ENCODE data around the gene DLEU7. TPM values are rescaled to one million over a fixed set of nuclear protein-coding genes. Genes with fewer than 3 reads are reported as not detected.

DLEU7 gene
- total RNA-seq (2014; rRNA removed; shearing (Covaris generic); ENCODE audit: low replicate concordance): not detected in 2 replicates

DNA sequence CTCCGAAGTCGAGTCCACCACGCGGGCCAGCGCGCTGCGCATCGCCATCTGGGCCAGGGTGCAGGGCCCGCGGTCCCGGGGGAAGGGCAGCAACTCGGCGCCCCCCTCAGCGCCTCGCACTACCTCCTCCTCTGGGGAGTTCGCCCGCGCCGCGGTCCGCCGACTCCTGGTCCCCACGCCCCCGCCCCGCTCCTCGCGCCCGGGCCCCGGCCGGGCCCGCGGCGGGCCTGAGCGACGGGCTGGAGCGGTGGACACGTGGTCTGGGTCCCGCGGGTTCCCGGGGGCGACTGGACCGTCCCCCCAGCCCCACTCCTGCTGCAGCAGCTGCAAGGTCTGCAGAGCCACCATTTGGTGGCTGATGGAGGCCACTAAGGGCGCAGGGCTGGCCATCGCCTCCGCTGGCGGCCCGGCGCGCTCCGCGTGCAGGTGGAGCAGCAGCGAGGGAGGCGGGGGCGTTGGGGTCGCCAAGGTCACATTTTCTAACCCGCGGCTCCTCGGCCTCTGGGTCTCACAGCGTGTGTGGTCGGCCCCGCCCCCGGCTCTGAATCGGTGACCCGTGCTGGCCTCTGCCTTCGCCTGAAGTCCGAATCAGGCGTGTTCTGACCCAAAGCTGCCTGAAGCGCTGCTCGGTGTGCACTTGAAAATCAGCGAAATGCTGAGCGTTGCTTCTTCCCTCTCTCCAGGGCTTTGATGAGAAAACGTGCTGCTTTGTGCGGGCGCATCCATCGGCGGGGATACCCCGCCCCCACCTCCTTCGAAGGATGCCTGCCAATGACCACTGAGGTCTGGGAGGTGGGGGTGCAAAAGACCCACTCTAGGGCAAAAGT lies at the start of gene DLEU7:
TSS of gene DLEU7 (minus strand) at position 436 of the 827 bp plus-strand sequence. CDS start at position 390, 46 bp downstream.
- H3K27me3 ChIP-seq (ENCODE audit: low read length): no peaks in the 10 kb centered on the region
- no peaks in the 10 kb centered on the region for H3K36me3 ChIP-seq (ENCODE audit: insufficient read depth, low read length)
- no peak for DNase-seq
- H3K9me2 ChIP-seq (replicated peaks; ENCODE audit: insufficient read depth, low read length): no peaks in the 10 kb centered on the region
- no peak within 1 kb of the TSS for H3K4me2 ChIP-seq (ENCODE audit: low read depth, low read length, poor library complexity, severe bottlenecking)
- H4K20me1 ChIP-seq (ENCODE audit: insufficient read depth, low read depth, low read length): no peaks in the 10 kb centered on the region
- no peak within 1 kb of the TSS for H3K9ac ChIP-seq (ENCODE audit: low read length)
- H3K4me1 ChIP-seq (ENCODE audit: low read length): no peaks in the 10 kb centered on the region
- no peak within 1 kb of the TSS for H3K27ac ChIP-seq (ENCODE audit: low read length)
- no peak within 1 kb of the TSS for H3K4me3 ChIP-seq (ENCODE audit: low read length)
- no peak within 1 kb of the TSS for H2AFZ ChIP-seq (ENCODE audit: low read length)
- H3K9me3 ChIP-seq (ENCODE audit: low read length): no peaks in the 10 kb centered on the region
- H3K79me2 ChIP-seq (ENCODE audit: low read length): no peaks in the 10 kb centered on the region

GRCh38 chr13:50892210-50892944 lies 48.9 kb upstream of the DLEU7 start:
- Histone ChIP-seq H3K79me2 (ENCODE audit: low read length) (no peaks in the 10 kb centered on the region), H2AFZ (ENCODE audit: low read length) (no peak overlapping the region), H3K27ac (ENCODE audit: low read length) (no peak overlapping the region), H3K4me2 (ENCODE audit: low read depth, low read length, poor library complexity, severe bottlenecking) (no peak overlapping the region), H3K9ac (ENCODE audit: low read length) (no peak overlapping the region), H3K4me1 (ENCODE audit: low read length) (peaks cover 15% of the 10 kb centered on the region), H4K20me1 (ENCODE audit: insufficient read depth, low read depth, low read length) (no peaks in the 10 kb centered on the region), H3K9me3 (ENCODE audit: low read length) (no peaks in the 10 kb centered on the region), H3K36me3 (ENCODE audit: insufficient read depth, low read length) (no peaks in the 10 kb centered on the region), H3K27me3 (ENCODE audit: low read length) (no peaks in the 10 kb centered on the region; the same call in 1 of the 2 replicates), H3K9me2 (replicated peaks; ENCODE audit: insufficient read depth, low read length) (no peaks in the 10 kb centered on the region), H3K4me3 (ENCODE audit: low read length) (no peak overlapping the region)
- DNase-seq: no peak

GRCh38 chr13:50891206-50891605 lies 47.7 kb upstream of the DLEU7 start:
- no peaks in the 10 kb centered on the region for H3K36me3 ChIP-seq (ENCODE audit: insufficient read depth, low read length)
- no peak overlapping the region for H3K4me3 ChIP-seq (ENCODE audit: low read length)
- no peaks in the 10 kb centered on the region for H4K20me1 ChIP-seq (ENCODE audit: insufficient read depth, low read depth, low read length)
- no peaks in the 10 kb centered on the region for H3K9me3 ChIP-seq (ENCODE audit: low read length)
- H3K27me3 ChIP-seq (ENCODE audit: low read length): no peaks in the 10 kb centered on the region; the same call in 1 of the 2 replicates
- no peak overlapping the region for H3K27ac ChIP-seq (ENCODE audit: low read length)
- H3K4me2 ChIP-seq (ENCODE audit: low read depth, low read length, poor library complexity, severe bottlenecking): no peak overlapping the region
- H3K4me1 ChIP-seq (ENCODE audit: low read length): peaks cover 10% of the 10 kb centered on the region
- no peaks in the 10 kb centered on the region for H3K79me2 ChIP-seq (ENCODE audit: low read length)
- DNase-seq: no peak
- H3K9me2 ChIP-seq (replicated peaks; ENCODE audit: insufficient read depth, low read length): no peaks in the 10 kb centered on the region
- H2AFZ ChIP-seq (ENCODE audit: low read length): no peak overlapping the region
- no peak overlapping the region for H3K9ac ChIP-seq (ENCODE audit: low read length)

- H3K9me2 ChIP-seq (replicated peaks; ENCODE audit: insufficient read depth, low read length): no peaks in the 10 kb centered on the region
- DNase-seq: no peak
- H2AFZ ChIP-seq (ENCODE audit: low read length): no peak overlapping the region
- no peaks in the 10 kb centered on the region for H3K36me3 ChIP-seq (ENCODE audit: insufficient read depth, low read length)
- H4K20me1 ChIP-seq (ENCODE audit: insufficient read depth, low read depth, low read length): no peaks in the 10 kb centered on the region
- no peaks in the 10 kb centered on the region for H3K9me3 ChIP-seq (ENCODE audit: low read length)
- H3K27ac ChIP-seq (ENCODE audit: low read length): no peak overlapping the region
- H3K9ac ChIP-seq (ENCODE audit: low read length): no peak overlapping the region
- no peak overlapping the region for H3K4me2 ChIP-seq (ENCODE audit: low read depth, low read length, poor library complexity, severe bottlenecking)
- no peaks in the 10 kb centered on the region; the same call in 1 of the 2 replicates for H3K27me3 ChIP-seq (ENCODE audit: low read length)
- H3K79me2 ChIP-seq (ENCODE audit: low read length): no peaks in the 10 kb centered on the region
- H3K4me1 ChIP-seq (ENCODE audit: low read length): peaks cover 10% of the 10 kb centered on the region
- no peak overlapping the region for H3K4me3 ChIP-seq (ENCODE audit: low read length)
Measured at GRCh38 chr13:50889317-50889716, 45.8 kb upstream of the DLEU7 start.

- H3K27me3 ChIP-seq (ENCODE audit: low read length): no peaks in the 10 kb centered on the region; the same call in 1 of the 2 replicates
- H3K4me1 ChIP-seq (ENCODE audit: low read length): peaks cover 4% of the 10 kb centered on the region
- no peak overlapping the region for H3K27ac ChIP-seq (ENCODE audit: low read length)
Measured at GRCh38 chr13:50888362-50888761, 44.9 kb upstream of the DLEU7 start.

DNA sequence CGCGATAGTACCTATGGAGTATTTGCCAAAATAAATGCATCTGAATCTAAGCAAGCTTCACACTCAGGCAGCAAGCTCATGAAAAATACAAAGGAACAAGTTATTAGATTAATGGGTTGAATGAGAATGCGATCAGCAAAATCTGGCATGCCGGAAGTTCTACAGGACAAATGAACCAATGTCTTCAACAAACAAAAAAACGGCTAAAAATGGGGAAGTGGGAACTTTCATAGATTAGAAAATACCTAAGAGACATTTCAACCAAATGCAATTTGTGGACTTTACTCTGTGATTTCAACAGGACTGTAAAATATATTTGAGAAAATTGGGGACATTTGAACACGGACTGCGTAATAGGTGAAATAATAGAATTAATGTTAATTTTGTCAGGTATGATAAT lies 43.7 kb upstream of the DLEU7 start:
- H3K79me2 ChIP-seq (ENCODE audit: low read length): no peaks in the 10 kb centered on the region
- H2AFZ ChIP-seq (ENCODE audit: low read length): no peak overlapping the region
- no peaks in the 10 kb centered on the region for H3K36me3 ChIP-seq (ENCODE audit: insufficient read depth, low read length)
- no peaks in the 10 kb centered on the region for H4K20me1 ChIP-seq (ENCODE audit: insufficient read depth, low read depth, low read length)
- no peaks in the 10 kb centered on the region; the same call in 1 of the 2 replicates for H3K27me3 ChIP-seq (ENCODE audit: low read length)
- H3K9ac ChIP-seq (ENCODE audit: low read length): no peak overlapping the region
- DNase-seq: no peak
- H3K4me3 ChIP-seq (ENCODE audit: low read length): no peak overlapping the region
- no peaks in the 10 kb centered on the region for H3K9me3 ChIP-seq (ENCODE audit: low read length)
- H3K9me2 ChIP-seq (replicated peaks; ENCODE audit: insufficient read depth, low read length): no peaks in the 10 kb centered on the region
- H3K4me1 ChIP-seq (ENCODE audit: low read length): no peaks in the 10 kb centered on the region
- H3K4me2 ChIP-seq (ENCODE audit: low read depth, low read length, poor library complexity, severe bottlenecking): no peak overlapping the region
- no peak overlapping the region for H3K27ac ChIP-seq (ENCODE audit: low read length)

More at GRCh38 chr13:50888362-50888761, 44.9 kb upstream of the DLEU7 start:
- no peaks in the 10 kb centered on the region for H3K36me3 ChIP-seq (ENCODE audit: insufficient read depth, low read length)
- H3K79me2 ChIP-seq (ENCODE audit: low read length): no peaks in the 10 kb centered on the region
- H3K9ac ChIP-seq (ENCODE audit: low read length): no peak overlapping the region
- H3K4me3 ChIP-seq (ENCODE audit: low read length): no peak overlapping the region
- no peaks in the 10 kb centered on the region for H3K9me3 ChIP-seq (ENCODE audit: low read length)
- no peak overlapping the region for H3K4me2 ChIP-seq (ENCODE audit: low read depth, low read length, poor library complexity, severe bottlenecking)
- no peaks in the 10 kb centered on the region for H4K20me1 ChIP-seq (ENCODE audit: insufficient read depth, low read depth, low read length)
- DNase-seq: no peak
- H2AFZ ChIP-seq (ENCODE audit: low read length): no peak overlapping the region
- H3K9me2 ChIP-seq (replicated peaks; ENCODE audit: insufficient read depth, low read length): no peaks in the 10 kb centered on the region

DNA sequence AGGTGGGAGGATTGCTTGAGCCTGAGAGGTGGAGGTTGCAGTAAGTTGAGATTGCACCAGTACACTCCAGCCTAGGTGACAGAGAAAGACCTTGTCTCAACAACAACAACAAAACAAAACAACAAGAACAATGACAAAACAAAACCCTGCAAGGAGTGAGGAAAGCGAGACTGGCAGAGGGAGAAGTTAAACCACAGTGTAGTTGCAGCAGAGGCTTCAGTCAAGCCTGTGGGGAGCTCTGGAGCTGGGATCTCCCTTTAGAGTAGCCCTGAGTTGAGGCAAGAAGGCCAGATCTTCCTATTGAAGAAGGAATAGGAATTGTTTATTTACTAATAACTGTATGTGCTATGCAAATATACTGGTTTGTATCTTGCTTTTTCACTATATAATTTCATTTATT lies 40.8 kb upstream of the DLEU7 start:
- no peak overlapping the region for H2AFZ ChIP-seq (ENCODE audit: low read length)
- no peaks in the 10 kb centered on the region for H4K20me1 ChIP-seq (ENCODE audit: insufficient read depth, low read depth, low read length)
- H3K79me2 ChIP-seq (ENCODE audit: low read length): no peaks in the 10 kb centered on the region
- H3K4me2 ChIP-seq (ENCODE audit: low read depth, low read length, poor library complexity, severe bottlenecking): no peak overlapping the region
- DNase-seq: no peak
- H3K4me1 ChIP-seq (ENCODE audit: low read length): no peaks in the 10 kb centered on the region
- no peaks in the 10 kb centered on the region for H3K36me3 ChIP-seq (ENCODE audit: insufficient read depth, low read length)
- H3K4me3 ChIP-seq (ENCODE audit: low read length): no peak overlapping the region
- no peak overlapping the region for H3K27ac ChIP-seq (ENCODE audit: low read length)
- H3K27me3 ChIP-seq (ENCODE audit: low read length): no peaks in the 10 kb centered on the region; the same call in 1 of the 2 replicates
- H3K9ac ChIP-seq (ENCODE audit: low read length): no peak overlapping the region
- no peaks in the 10 kb centered on the region for H3K9me2 ChIP-seq (replicated peaks; ENCODE audit: insufficient read depth, low read length)
- H3K9me3 ChIP-seq (ENCODE audit: low read length): no peaks in the 10 kb centered on the region

GRCh38 chr13:50883728-50884127 lies 40.2 kb upstream of the DLEU7 start:
- Histone ChIP-seq H3K9me2 (replicated peaks; ENCODE audit: insufficient read depth, low read length) (no peaks in the 10 kb centered on the region), H4K20me1 (ENCODE audit: insufficient read depth, low read depth, low read length) (no peaks in the 10 kb centered on the region), H3K9ac (ENCODE audit: low read length) (no peak overlapping the region), H3K27me3 (ENCODE audit: low read length) (no peaks in the 10 kb centered on the region; the same call in 1 of the 2 replicates), H3K4me1 (ENCODE audit: low read length) (no peaks in the 10 kb centered on the region), H3K27ac (ENCODE audit: low read length) (no peak overlapping the region), H3K36me3 (ENCODE audit: insufficient read depth, low read length) (no peaks in the 10 kb centered on the region), H3K9me3 (ENCODE audit: low read length) (no peaks in the 10 kb centered on the region), H3K4me3 (ENCODE audit: low read length) (no peak overlapping the region), H3K79me2 (ENCODE audit: low read length) (no peaks in the 10 kb centered on the region), H2AFZ (ENCODE audit: low read length) (no peak overlapping the region), H3K4me2 (ENCODE audit: low read depth, low read length, poor library complexity, severe bottlenecking) (no peak overlapping the region)
- DNase-seq: no peak
